Calu3 (cell line): ENCODE results near the gene KRTAP10-11. TPM values are rescaled to one million over a fixed set of nuclear protein-coding genes. Genes with fewer than 3 reads are reported as not detected.
"Not testable (repeated sequence)": the region's sequence is repeated elsewhere in the genome, so short reads cannot be mapped to it uniquely, and the experiment has no call there.

Experiments
- BruUV-seq: library from RNA; stranded (reverse); fragments of 400-500 nt; replicated peaks from 2 replicates; lab custom pipeline; 2021; lab: Mats Ljungman, UMichigan
- CTCF ChIA-PET: fragments of 300-600 bp; sonication (Branson Sonifier 250); formaldehyde crosslinking; loops from one replicate; lab custom pipeline; 2022; ENCODE audit warnings: antibody characterized with exemption; lab: Charles Lee
- DNase-seq: peaks from one replicate; pipeline ENCODE4 v3.0.0; 2022
- H3K27ac Mint-ChIP-seq: one replicate; pipeline ENCODE4 v1.8.0; 2022; ENCODE audit warnings: mixed read lengths; ENCODE audit not compliant: unreplicated experiment
- H3K27me3 Mint-ChIP-seq: one replicate; pipeline ENCODE4 v1.8.0; 2022; ENCODE audit warnings: mixed read lengths; ENCODE audit not compliant: unreplicated experiment
- H3K36me3 Mint-ChIP-seq: one replicate; pipeline ENCODE4 v1.8.0; 2022; ENCODE audit warnings: mild to moderate bottlenecking, moderate library complexity, mixed read lengths; ENCODE audit not compliant: insufficient read depth, unreplicated experiment
- H3K4me1 Mint-ChIP-seq: one replicate; pipeline ENCODE4 v1.8.0; 2022; ENCODE audit warnings: mild to moderate bottlenecking, low read depth, mixed read lengths; ENCODE audit not compliant: unreplicated experiment
- H3K4me3 Mint-ChIP-seq: one replicate; pipeline ENCODE4 v1.8.0; 2022; ENCODE audit warnings: mild to moderate bottlenecking, low read depth, moderate library complexity, mixed read lengths; ENCODE audit not compliant: unreplicated experiment
- H3K9me3 Mint-ChIP-seq: one replicate; pipeline ENCODE4 v1.8.0; 2022; ENCODE audit warnings: low read depth, mixed read lengths; ENCODE audit not compliant: unreplicated experiment
- intact Hi-C: fragments of 100-400 bp; cut with micrococcal nuclease; formaldehyde crosslinking; loops from one replicate; pipeline ENCODE4 v1.10.0; 2022; ENCODE audit not compliant: unreplicated experiment
- total RNA-seq: library from RNA; stranded (reverse); gene quantifications from 2 replicates; pipeline ENCODE4 v1.2.3, GENCODE V29; 2022
- TF ChIP-seq, protein P1 (sequence below): fragments of 200-600 bp; IDR thresholded peaks from one replicate; pipeline ENCODE4 v1.8.0; 2022; ENCODE audit warnings: antibody characterized with exemption; ENCODE audit not compliant: unreplicated experiment

Gene KRTAP10-11
- total RNA-seq, 1 experiment from 2014 or later: not detected

GRCh38 chr21:44625756-44626155 is 20.5 kb upstream of the KRTAP10-11 start:
- no TSS peak for BruUV-seq
- Mint-ChIP-seq H3K27me3 (peaks cover 53% of the 10 kb centered on the region), H3K9me3 (peaks cover 19% of the 10 kb centered on the region), H3K36me3 (no peaks in the 10 kb centered on the region), H3K4me3 (no peak overlapping the region), H3K27ac (no peak overlapping the region), H3K4me1 (no peaks in the 10 kb centered on the region)
- intact Hi-C loops: no loop called here
- no peak for DNase-seq
- CTCF ChIA-PET: no interaction called here
- TF ChIP-seq, protein P1, sequence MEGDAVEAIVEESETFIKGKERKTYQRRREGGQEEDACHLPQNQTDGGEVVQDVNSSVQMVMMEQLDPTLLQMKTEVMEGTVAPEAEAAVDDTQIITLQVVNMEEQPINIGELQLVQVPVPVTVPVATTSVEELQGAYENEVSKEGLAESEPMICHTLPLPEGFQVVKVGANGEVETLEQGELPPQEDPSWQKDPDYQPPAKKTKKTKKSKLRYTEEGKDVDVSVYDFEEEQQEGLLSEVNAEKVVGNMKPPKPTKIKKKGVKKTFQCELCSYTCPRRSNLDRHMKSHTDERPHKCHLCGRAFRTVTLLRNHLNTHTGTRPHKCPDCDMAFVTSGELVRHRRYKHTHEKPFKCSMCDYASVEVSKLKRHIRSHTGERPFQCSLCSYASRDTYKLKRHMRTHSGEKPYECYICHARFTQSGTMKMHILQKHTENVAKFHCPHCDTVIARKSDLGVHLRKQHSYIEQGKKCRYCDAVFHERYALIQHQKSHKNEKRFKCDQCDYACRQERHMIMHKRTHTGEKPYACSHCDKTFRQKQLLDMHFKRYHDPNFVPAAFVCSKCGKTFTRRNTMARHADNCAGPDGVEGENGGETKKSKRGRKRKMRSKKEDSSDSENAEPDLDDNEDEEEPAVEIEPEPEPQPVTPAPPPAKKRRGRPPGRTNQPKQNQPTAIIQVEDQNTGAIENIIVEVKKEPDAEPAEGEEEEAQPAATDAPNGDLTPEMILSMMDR: no peak

- H3K36me3 Mint-ChIP-seq: no peaks in the 10 kb centered on the region
- BruUV-seq: no TSS peak
- DNase-seq: no peak
- CTCF ChIA-PET: no interaction called here
- intact Hi-C loops: no loop called here
- H3K4me1 Mint-ChIP-seq: no peaks in the 10 kb centered on the region
- no peak overlapping the region for H3K4me3 Mint-ChIP-seq
- H3K9me3 Mint-ChIP-seq: peaks cover 23% of the 10 kb centered on the region
- H3K27ac Mint-ChIP-seq: no peak overlapping the region
- H3K27me3 Mint-ChIP-seq: peaks cover 58% of the 10 kb centered on the region
- TF ChIP-seq, protein P1: no peak
Measured at GRCh38 chr21:44626262-44626661, 20.0 kb upstream of the KRTAP10-11 start.

DNA sequence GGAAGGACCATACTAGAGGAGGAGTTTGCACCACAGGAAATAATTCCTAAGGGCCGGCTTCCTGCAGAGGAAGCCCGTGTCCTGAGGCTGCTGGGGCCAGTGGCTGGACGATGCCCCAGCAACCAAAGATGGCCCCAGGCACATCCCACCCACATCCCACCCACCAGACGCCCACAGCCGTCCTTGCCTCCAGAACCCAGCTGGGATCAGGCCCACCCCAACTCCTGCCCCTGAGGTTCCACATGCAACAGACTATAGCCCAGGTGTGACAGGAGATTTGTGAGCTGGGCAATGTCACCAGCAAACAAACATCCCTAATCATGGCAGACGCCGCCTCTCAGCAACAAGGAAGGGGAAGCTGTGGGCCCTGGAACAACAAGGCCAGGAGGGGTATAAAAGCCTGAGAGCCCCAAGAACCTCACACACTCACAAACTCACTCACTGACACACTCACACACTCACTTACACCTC is 19.5 kb upstream of the KRTAP10-11 start, which contains the start of gene KRTAP10-9:
KRTAP10-9 (plus strand) TSS at position 421 of the 471 bp plus-strand sequence. CDS start 79 bp downstream, outside the sequence.
- Mint-ChIP-seq H3K4me1 (no peaks in the 10 kb centered on the region), H3K9me3 (peaks cover 26% of the 10 kb centered on the region), H3K27me3 (peaks cover 62% of the 10 kb centered on the region), H3K4me3 (no peak within 1 kb of the TSS), H3K27ac (no peak within 1 kb of the TSS), H3K36me3 (no peaks in the 10 kb centered on the region)
- no peak for DNase-seq
- CTCF ChIA-PET: interaction anchor here (0.7 kb wide), 1 partner anchor 317 kb away, joined by 3 read pairs; no protein-coding TSS in a partner anchor
- BruUV-seq: no TSS peak
- intact Hi-C loops: no loop called here
- TF ChIP-seq, protein P1: no peak

- CTCF ChIA-PET: interaction anchor here (0.7 kb wide), 1 partner anchor 317 kb away, joined by 3 read pairs; no protein-coding TSS in a partner anchor
- Mint-ChIP-seq H3K9me3 (peaks cover 28% of the 10 kb centered on the region), H3K27me3 (peaks cover 68% of the 10 kb centered on the region)
- intact Hi-C loops, DNase-seq, H3K4me1 Mint-ChIP-seq, BruUV-seq, H3K27ac Mint-ChIP-seq, H3K36me3 Mint-ChIP-seq, H3K4me3 Mint-ChIP-seq: not testable (repeated sequence)
Measured at GRCh38 chr21:44627181-44627822, 18.9 kb upstream of the KRTAP10-11 start.

DNA sequence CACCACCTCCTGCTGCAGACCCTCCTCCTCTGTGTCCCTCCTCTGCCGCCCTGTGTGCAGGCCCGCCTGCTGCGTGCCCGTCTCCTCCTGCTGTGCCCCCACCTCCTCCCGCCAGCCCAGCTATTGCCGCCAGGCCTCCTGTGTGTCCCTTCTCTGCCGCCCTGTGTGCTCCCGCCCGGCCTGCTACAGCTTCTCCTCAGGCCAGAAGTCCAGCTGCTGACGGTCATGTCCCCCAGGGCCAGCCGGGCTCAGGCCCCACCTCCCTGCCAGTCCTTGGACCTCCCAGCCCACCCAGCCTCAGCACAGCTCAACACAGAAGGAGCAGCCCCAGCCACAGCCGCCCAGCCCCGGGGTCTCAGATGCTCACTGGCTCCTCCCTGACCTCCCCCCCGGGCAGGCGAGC is 18.4 kb upstream of the KRTAP10-11 start:
- not testable (repeated sequence) for H3K27ac Mint-ChIP-seq, H3K36me3 Mint-ChIP-seq

More for the DNA sequence above, 18.4 kb upstream of the KRTAP10-11 start:
- CTCF ChIA-PET, intact Hi-C loops, DNase-seq, H3K4me3 Mint-ChIP-seq, H3K4me1 Mint-ChIP-seq, BruUV-seq: not testable (repeated sequence)
- Mint-ChIP-seq H3K9me3 (peaks cover 25% of the 10 kb centered on the region), H3K27me3 (peaks cover 71% of the 10 kb centered on the region)
